Inflammatory macrophage treated with lipopolysaccharide for 4 hours (primary cell): ENCODE measurements around the gene TSPAN19.

Source experiments
- DNase-seq: peaks from one replicate; pipeline ENCODE4 v3.0.0-alpha.2; 2020

TSPAN19 gene

GRCh38 chr12:84998341-84998740, 37.7 kb downstream of the TSPAN19 start:
- no peak for DNase-seq

GRCh38 chr12:84996759-84997158, 39.3 kb downstream of the TSPAN19 start:
- no peak for DNase-seq

GRCh38 chr12:84995641-84996040, 40.4 kb downstream of the TSPAN19 start:
- DNase-seq: no peak

- DNase-seq: no peak
Observed at GRCh38 chr12:84994426-84994825, 41.7 kb downstream of the TSPAN19 start.

- no peak for DNase-seq
Observed at GRCh38 chr12:84986586-84986985, 49.5 kb downstream of the TSPAN19 start.

- DNase-seq: no peak
Observed at GRCh38 chr12:84986117-84986516, 50.0 kb downstream of the TSPAN19 start.

- DNase-seq: no peak
Observed at GRCh38 chr12:84983289-84983688, 52.8 kb downstream of the TSPAN19 start.

GRCh38 chr12:84982888-84983287, 53.2 kb downstream of the TSPAN19 start:
- no peak for DNase-seq

GRCh38 chr12:84978921-84979320, 57.2 kb downstream of the TSPAN19 start:
- DNase-seq: no peak

GRCh38 chr12:84976133-84976532, 59.9 kb downstream of the TSPAN19 start:
- DNase-seq: no peak

- DNase-seq: no peak
Observed at GRCh38 chr12:84974155-84974815, 61.8 kb downstream of the TSPAN19 start.

GRCh38 chr12:84973026-84973425, 63.1 kb downstream of the TSPAN19 start:
- no peak for DNase-seq

- no peak for DNase-seq
Observed at GRCh38 chr12:84969226-84969625, 66.9 kb downstream of the TSPAN19 start.
